HG03066 (cell line): ENCODE data around the gene CCDC78.
A peak's percentile ranks its signal among the peaks of the same experiment; 100 is the strongest.
"Not testable (repeated sequence)": the region's sequence is repeated elsewhere in the genome, so short reads cannot be mapped to it uniquely, and the experiment has no call there.

Experiments
- ATAC-seq: cut with Tn5 transposase; IDR thresholded peaks from one replicate; pipeline ENCODE4 v1.9.1; 2021; ENCODE audit warnings: low read depth; ENCODE audit not compliant: unreplicated experiment

CCDC78 gene

GRCh38 chr16:700684-701584, 25.3 kb downstream of the CCDC78 start:
- no peak for ATAC-seq

DNA sequence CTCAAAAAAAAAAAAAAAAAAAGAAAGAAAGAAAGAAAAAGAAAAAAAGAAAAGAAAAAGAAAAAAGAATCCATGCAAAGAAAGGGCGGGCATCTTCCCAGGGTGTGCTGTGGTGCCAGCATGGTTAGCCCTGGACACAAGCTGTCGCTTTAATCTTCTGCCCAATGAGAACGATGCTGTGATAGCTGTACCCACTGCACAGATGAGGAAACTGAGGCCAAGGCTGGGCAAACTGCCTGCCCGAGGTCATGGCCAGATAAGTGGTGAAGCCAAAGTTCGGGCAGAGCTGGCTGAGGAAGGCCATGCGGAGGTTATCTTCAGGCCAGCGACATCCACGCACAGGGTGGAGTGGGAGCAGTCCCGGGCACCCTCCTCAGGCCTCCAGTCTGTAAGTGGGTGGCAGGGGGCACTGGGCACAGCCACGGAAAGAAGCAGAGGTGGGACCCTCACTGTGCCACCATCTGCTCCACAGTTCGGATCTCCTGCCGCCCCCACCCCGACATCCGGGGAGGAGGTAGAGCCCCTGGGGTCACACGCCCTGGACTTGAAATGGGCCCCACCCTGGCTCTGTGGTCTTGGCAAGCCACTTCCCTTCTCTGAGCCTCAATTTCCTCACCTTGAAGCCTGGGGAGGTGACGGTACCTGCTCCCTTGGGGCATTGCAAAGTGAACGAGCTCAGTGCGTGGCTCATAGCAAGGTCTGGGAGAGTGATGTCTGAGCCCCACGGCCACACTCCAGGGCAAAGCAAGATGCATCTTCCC, 27.2 kb downstream of the CCDC78 start:
- no peak for ATAC-seq

- ATAC-seq = no peak
Measured at GRCh38 chr16:695355-696089, 30.7 kb downstream of the CCDC78 start.

GRCh38 chr16:694863-695354, 31.3 kb downstream of the CCDC78 start:
- ATAC-seq = no peak

DNA sequence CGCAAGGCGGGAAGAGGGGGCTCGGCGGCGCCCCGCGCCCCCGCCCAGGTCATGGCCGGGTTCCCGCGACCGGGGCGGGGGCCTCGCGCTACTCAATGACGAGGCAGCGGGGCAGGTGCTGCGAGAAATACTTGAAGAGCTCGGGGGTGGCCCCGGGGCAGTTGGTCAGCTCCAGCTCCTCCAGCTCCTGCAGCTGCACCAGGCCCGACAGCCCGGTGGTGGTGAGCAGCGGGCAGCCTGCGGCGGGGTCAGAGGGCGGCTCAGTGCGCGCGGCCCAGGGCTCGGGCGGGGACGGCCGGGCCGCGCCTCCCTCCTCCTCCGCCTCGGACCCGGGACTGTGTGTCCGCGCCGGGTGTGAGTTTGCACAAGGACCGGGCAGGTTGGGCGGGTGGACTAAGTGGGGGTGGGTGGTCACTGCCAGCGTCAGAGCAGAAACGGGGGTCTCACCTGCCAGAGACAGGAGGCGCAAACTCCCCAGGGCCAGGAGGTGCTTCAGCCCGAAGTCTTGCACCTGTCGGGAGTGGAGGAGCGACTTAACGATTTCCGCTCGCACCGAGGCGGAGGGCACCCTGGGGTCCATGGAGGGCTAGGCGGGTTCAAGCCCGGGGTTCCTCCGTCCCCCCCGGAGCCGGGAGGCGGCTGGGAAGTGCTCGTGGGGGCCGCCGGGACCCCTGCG, 31.9 kb downstream of the CCDC78 start:
- no peak for ATAC-seq

DNA sequence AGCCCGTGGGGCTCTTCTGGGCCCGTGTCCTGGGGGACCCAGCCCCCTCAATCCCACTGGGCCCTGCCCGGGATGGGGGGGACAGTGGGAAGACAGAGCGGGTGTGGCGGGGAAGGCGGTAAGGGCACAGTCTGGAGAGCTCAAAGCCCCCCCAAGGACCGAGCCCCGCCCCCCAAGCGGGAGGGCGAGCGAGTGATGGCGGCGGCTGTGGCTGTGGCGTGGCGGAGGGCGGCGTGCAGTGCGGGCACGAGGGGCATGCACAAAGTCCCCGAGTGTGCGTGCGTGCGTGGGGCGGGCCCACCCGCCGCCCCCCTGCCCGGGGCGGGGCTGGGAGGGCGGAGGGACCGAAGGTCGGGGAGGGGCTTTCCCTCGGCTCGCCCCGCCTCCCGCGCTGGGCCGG, 32.5 kb downstream of the CCDC78 start:
- no peak for ATAC-seq

- no peak for ATAC-seq
Measured at GRCh38 chr16:693364-693763, 32.9 kb downstream of the CCDC78 start.

GRCh38 chr16:692356-693108, 33.7 kb downstream of the CCDC78 start:
- ATAC-seq = no peak

DNA sequence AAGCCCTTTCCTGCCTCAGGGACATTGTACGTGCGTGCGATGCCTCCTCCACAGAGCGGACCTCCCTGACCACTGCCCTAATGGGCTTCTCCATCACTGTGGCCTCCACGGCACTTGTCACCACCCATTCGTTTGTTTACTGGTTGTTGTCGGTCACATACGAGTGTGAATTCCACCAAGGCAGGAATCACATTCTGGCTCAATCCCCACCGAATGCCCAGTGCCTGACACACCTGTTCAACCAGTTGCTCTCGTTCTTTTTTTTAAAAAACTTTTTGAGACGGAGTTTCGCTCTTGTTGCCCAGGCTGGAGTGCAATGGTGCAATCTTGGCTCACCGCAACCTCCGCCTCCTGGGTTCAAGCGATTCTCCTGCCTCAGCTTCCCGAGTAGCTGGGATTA, 35.0 kb downstream of the CCDC78 start:
- ATAC-seq = not testable (repeated sequence)

- no peak for ATAC-seq
Measured at GRCh38 chr16:689175-689897, 36.9 kb downstream of the CCDC78 start.

DNA sequence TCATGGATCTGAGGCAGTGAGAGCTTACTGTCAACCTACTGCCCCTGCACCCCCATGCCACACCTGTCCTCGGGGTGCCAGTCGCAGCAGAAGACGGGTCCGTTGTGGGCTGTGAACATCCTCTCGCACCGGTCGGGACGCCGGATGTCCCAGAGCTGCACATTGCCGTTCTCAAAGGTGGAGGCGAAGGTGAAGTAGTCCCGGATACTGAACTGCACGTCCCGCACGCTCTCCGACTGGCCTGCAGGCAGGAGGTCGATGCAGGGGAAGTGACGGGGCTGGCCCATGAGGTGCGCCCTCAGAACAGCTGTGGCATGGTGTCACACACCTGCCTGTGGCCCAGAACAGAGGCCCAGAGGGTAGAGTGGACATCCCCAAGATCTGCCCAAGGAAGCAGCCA, 38.7 kb downstream of the CCDC78 start:
- no peak for ATAC-seq

DNA sequence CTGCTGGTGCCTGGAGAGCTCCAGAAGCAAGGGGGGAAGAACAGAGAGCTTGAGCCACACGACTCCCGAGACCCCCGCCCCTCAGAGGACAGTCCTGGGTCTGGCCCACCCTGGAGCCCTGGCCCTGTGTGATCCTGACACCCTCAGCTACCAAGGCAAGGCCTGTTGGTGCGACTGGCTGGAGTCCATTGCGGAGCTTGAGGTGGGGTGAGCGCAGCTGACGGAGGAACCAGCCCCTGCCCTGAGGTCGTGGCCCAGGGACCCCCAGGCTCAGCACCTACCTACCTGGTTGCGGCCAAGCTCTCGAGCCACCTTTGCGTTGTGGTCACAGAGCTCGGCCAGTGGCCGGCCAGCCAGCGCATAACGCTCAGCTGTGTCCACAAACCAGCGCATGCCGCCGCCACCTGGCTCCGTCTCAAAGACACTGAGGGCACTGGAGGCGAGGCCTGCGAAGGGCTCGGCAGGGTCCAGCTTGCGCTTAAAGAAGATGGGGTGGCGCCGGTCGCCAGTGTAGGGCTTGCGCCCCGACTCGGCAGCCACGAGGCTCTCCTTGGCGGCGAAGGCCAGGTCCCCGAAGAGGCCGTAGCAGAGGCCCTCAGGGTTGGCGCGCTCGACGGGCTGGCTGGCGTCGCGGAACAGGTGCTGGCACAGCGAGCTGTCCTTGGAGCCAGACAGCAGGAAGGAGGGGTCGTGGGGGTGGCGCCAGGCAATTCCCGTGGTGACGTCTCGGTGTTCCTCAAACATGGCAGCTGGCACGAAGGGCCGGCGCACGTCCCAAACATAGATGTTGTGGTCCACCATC, 39.6 kb downstream of the CCDC78 start:
- no peak for ATAC-seq

- no peak for ATAC-seq
Measured at GRCh38 chr16:685967-686366, 40.3 kb downstream of the CCDC78 start.

DNA sequence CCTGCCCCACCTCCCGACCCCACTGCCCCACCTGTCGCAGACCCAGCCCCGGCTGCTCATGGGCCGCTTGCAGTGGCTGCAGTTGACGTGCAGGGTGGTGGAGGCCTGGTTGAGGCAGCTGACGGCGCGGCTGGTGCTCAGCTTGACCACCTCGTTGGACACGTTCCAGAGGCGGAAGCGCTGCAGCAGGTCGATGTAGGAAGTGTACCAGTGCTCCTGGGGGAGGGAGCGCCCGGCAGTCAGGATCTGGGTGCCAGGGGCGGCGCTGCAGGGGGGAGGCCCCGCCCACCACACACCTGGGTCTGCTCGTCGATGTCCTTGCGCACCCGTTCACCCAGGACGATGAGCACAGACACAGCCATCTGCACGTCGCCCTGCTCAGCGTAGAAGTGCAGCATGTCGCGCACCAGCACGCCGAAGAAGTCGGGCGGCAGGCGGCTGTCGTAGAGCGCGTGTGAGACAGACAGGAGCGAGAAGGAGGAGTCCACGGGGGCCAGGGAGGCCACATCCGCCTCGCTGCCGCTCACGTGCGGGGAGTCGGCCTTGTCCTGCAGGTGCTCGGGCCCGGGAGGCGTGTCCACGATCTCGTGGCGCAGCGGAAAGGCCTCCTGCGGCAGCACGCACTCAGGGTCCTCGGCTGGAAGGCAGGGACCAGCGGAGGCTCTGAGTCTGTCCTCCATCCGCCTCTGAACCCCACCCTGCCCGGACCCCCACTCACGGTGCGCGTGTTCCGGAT, 41.1 kb downstream of the CCDC78 start:
- no peak for ATAC-seq

- ATAC-seq = peak; percentile 66
Measured at GRCh38 chr16:684071-684794, 42.0 kb downstream of the CCDC78 start, which contains the start of gene JMJD8. Gene JMJD8 (minus strand): TSS chr16:684334. CDS start chr16:684319, 15 bp downstream.

GRCh38 chr16:683396-684070, 42.7 kb downstream of the CCDC78 start:
- ATAC-seq = no peak
